ENCODE data around the gene TOR4A. TPM values are rescaled to one million over a fixed set of nuclear protein-coding genes. Genes with fewer than 3 reads are reported as not detected.

Gene TOR4A
- total and polyA plus RNA-seq, 10 of the 15 experiments (the other 5 are each of a cell fraction or from before 2014, with no cell fraction given), result 2.0 to 19.9 (median 3.7) TPM

GRCh38 chr9:137237759-137238726 lies 39.5 kb upstream of the TOR4A start:
- no peak for DNase-seq (ENCODE audit: low read depth, low spot score)
- peaks cover 24% of the 10 kb centered on the region for H3K79me2 ChIP-seq (ENCODE audit: control insufficient read depth, insufficient read depth, low read length)
- 66% methylated on average over 13 of the region's 13 CpGs for WGBS (ENCODE audit: insufficient coverage, insufficient replicate concordance, low lambda C conversion rate, missing lambda C conversion rate)
- FAIRE-seq, result no peak
- H3K36me3 ChIP-seq (ENCODE audit: control insufficient read depth in 2 of 2, insufficient read depth in 2 of 2, low read length in 1 of 2), result peaks cover 3 to 10% of the 10 kb centered on the region in 2 experiments
- BruUV-seq (replicated peaks), result no TSS peak
- in situ Hi-C loops (cut with MboI), result no loop called here
- no peak for ATAC-seq
- H2AFZ ChIP-seq (ENCODE audit: control insufficient read depth, low read depth, low read length), result no peak overlapping the region
- POLR2A ChIA-PET, result interaction anchor here (1.5 to 9.2 kb wide), 4 partner anchors 15 to 155 kb away, joined by 7 to 112 read pairs (median 11); partner anchors contain the start of genes CYSRT1, NELFB, RNF208 and SSNA1
- SMC1A ChIA-PET (ENCODE audit: uncharacterized antibody, unreplicated experiment), result interaction anchor here (0.9 to 2.4 kb wide), 5 partner anchors 18 to 169 kb away, joined by 3 to 6 read pairs (median 4); partner anchors contain the start of gene TOR4A
- peaks cover 4% of the 10 kb centered on the region; the same call in 1 of the 2 replicates for H4K20me1 ChIP-seq (ENCODE audit: control insufficient read depth, insufficient read depth)
- H3K27ac ChIP-seq (ENCODE audit: control insufficient read depth, insufficient read depth), result no peak overlapping the region
- TF ChIP-seq MEF2B (IDR thresholded peaks at IDR 0.05; ENCODE audit: partially characterized antibody, poor library complexity, severe bottlenecking), result peak; percentile 13
- TF ChIP-seq HSF1 (IDR thresholded peaks at IDR 0.05; ENCODE audit: low read depth, low read length), result no peak
- 0 out of 2 replicates have a peak, but pooled peaks have one; percentile 44 for TF ChIP-seq ZBTB33 (IDR thresholded peaks at IDR 0.05)
- no peak for TF ChIP-seq BHLHE40 (IDR thresholded peaks at IDR 0.05; ENCODE audit: borderline replicate concordance in 1 of 2, low read depth in 2 of 2, low read length in 1 of 2)
- TF ChIP-seq RBBP5 (conservative IDR thresholded peaks at IDR 0.05), result no peak
- TF ChIP-seq CBFB (IDR thresholded peaks at IDR 0.05; ENCODE audit: low read depth), result no peak
- TF ChIP-seq CUX1 (IDR thresholded peaks at IDR 0.05; ENCODE audit: insufficient replicate concordance, low read depth, low read length), result no peak
- no peak for TF ChIP-seq CHD4 (IDR thresholded peaks at IDR 0.05)
- TF ChIP-seq TCF3 (IDR thresholded peaks at IDR 0.05; ENCODE audit: borderline replicate concordance, insufficient read depth, low read depth, low read length), result no peak
- no peak overlapping the region for H3K4me3 ChIP-seq
- 0 out of 2 replicates have a peak overlapping the region, but pooled peaks have one; percentile 17 for H3K4me2 ChIP-seq (ENCODE audit: control insufficient read depth, insufficient read depth)
- H3K27me3 ChIP-seq (replicated peaks in 1 of 2; ENCODE audit: control insufficient read depth in 2 of 2, insufficient read depth in 2 of 2, low read length in 1 of 2), result no peaks in the 10 kb centered on the region
- peaks cover 35% of the 10 kb centered on the region for H3K4me1 ChIP-seq (ENCODE audit: control insufficient read depth, insufficient read depth, low read length)
- H3K9ac ChIP-seq (ENCODE audit: control insufficient read depth, insufficient read depth, low read length), result no peak overlapping the region
- RAD21 ChIA-PET (ENCODE audit: unreplicated experiment), result interaction anchor here (0.9 to 4.6 kb wide), 8 partner anchors 14 to 110 kb away, joined by 3 to 20 read pairs (median 4); partner anchors contain the start of genes ANAPC2, SSNA1 and TOR4A
- intact Hi-C loops (cut with micrococcal nuclease; ENCODE audit: unreplicated experiment), result loop anchor here (5.0 kb wide), 1 partner anchor 451 kb away; no protein-coding TSS in a partner anchor
- CTCF ChIA-PET, result interaction anchor here (0.8 to 5.3 kb wide), 20 partner anchors 13 to 290 kb away, joined by 3 to 52 read pairs (median 4); partner anchors contain the start of genes ANAPC2, CYSRT1, EXD3 and NOXA1
- no peaks in the 10 kb centered on the region for H3K9me3 ChIP-seq (replicated peaks; ENCODE audit: control insufficient read depth, insufficient read depth, low read length)

Data from GM12878 (cell line).